ENCODE data around the gene GTSE1. TPM values are rescaled to one million over a fixed set of nuclear protein-coding genes. Genes with fewer than 3 reads are reported as not detected.

Gene GTSE1
- total RNA-seq, 3 donors from 2014 or later, result 0.29 to 0.48 TPM; not detected in 1

DNA sequence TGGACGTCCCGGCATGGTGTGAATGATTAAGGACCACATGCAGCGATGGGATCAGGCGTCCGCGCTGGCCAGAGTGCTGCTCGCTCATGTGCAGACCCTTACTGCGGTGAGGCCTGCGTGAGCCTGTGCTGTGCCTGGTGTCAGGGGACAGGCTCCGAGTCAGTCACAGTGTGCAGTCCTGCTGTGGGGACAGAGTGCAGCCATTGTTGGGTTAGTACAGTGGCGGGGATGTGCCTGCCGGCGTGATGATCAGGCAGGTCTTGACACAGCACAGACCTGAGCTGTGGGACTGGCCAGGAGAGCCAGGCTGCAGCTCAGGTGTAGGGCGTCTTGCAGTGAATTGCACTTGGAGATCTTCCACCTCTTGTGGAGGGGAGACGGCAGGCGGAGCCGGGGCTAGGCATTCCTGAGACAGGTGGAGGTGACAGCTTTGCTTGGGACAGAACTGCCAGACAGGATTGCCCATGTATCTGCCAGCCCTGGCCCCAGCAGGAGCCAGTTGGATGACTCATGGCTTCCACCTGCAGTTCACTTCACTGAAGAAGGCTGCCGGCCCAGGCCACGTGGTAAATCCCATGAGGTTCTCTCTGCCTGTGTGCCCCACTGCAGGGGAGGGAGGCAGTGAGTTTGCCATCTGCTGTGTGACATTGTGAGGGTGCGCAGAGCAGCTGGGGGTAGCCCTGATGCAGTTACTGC, 56.2 kb downstream of the GTSE1 start:
- DNase-seq (ENCODE audit: low spot score in 2 of 2), result peak in 1 of 2 donors; percentile 70
- no peaks in the 10 kb centered on the region for H3K4me1 ChIP-seq
- H3K4me3 ChIP-seq, result no peak overlapping the region
- H3K9me3 ChIP-seq, result no peaks in the 10 kb centered on the region
- no peaks in the 10 kb centered on the region for H3K27me3 ChIP-seq
- no peak overlapping the region for H3K27ac ChIP-seq
- H3K36me3 ChIP-seq, result peaks cover 22% of the 10 kb centered on the region
- TF ChIP-seq, protein P1, sequence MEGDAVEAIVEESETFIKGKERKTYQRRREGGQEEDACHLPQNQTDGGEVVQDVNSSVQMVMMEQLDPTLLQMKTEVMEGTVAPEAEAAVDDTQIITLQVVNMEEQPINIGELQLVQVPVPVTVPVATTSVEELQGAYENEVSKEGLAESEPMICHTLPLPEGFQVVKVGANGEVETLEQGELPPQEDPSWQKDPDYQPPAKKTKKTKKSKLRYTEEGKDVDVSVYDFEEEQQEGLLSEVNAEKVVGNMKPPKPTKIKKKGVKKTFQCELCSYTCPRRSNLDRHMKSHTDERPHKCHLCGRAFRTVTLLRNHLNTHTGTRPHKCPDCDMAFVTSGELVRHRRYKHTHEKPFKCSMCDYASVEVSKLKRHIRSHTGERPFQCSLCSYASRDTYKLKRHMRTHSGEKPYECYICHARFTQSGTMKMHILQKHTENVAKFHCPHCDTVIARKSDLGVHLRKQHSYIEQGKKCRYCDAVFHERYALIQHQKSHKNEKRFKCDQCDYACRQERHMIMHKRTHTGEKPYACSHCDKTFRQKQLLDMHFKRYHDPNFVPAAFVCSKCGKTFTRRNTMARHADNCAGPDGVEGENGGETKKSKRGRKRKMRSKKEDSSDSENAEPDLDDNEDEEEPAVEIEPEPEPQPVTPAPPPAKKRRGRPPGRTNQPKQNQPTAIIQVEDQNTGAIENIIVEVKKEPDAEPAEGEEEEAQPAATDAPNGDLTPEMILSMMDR (IDR thresholded peaks at IDR 0.05), result no peak
- TF ChIP-seq POLR2A (IDR thresholded peaks at IDR 0.05) (no peak), POLR2AphosphoS5 (IDR thresholded peaks at IDR 0.05) (no peak)
- intact Hi-C loops (cut with DNase I; ENCODE audit: low total_unique reads), result loop anchor here (10.0 kb wide), 1 partner anchor 182 kb away; the partner anchor contains the start of gene CELSR1

DNA sequence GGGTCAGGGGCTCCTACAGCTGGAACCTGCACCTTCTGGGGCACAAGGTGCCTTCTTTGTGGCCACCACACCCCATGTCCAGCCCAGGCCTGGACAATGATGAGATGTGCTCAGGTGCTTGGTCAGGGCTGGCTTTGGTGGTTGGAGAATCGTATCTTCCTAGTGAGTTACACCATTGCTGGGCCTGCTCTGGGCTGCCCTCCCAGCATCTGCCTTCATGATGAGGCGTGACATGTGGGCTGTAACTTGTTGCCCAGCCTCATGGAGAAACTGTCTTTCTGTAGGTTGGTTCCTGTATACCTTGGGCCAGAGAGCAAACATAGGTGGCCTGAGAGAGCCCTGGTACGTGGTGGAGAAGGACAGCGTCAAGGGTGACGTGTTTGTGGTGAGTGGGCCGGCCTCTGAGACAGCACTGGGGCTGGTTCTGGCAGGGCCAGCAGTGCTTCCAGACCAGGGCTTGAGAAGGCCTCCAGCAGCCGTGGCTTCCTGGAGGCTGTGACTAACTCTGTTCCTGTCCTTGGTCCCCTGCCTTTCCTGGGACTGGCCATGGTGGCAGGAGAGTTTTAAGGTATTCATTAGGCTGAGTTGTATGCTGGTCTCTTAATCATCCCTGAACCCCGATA, 56.9 kb downstream of the GTSE1 start:
- Histone ChIP-seq H3K36me3 (peaks cover 15% of the 10 kb centered on the region), H3K4me1 (no peaks in the 10 kb centered on the region), H3K27ac (no peak overlapping the region), H3K4me3 (no peak overlapping the region), H3K9me3 (no peaks in the 10 kb centered on the region), H3K27me3 (no peaks in the 10 kb centered on the region)
- TF ChIP-seq, protein P1 (IDR thresholded peaks at IDR 0.05), result no peak
- TF ChIP-seq POLR2A (IDR thresholded peaks at IDR 0.05) (no peak), POLR2AphosphoS5 (IDR thresholded peaks at IDR 0.05) (no peak)
- intact Hi-C loops (cut with DNase I; ENCODE audit: low total_unique reads), result loop anchor here (10.0 kb wide), 1 partner anchor 181 kb away; the partner anchor contains the start of gene CELSR1
- DNase-seq (ENCODE audit: low spot score in 2 of 2), result no peak

- intact Hi-C loops (cut with DNase I; ENCODE audit: low total_unique reads), result loop anchor here (10.0 kb wide), 1 partner anchor 180 kb away; the partner anchor contains the start of gene CELSR1
- H3K4me3 ChIP-seq, result no peak overlapping the region
- peaks cover 15% of the 10 kb centered on the region for H3K36me3 ChIP-seq
- H3K4me1 ChIP-seq, result no peaks in the 10 kb centered on the region
- TF ChIP-seq, protein P1 (IDR thresholded peaks at IDR 0.05), result no peak
- no peak for TF ChIP-seq POLR2AphosphoS5 (IDR thresholded peaks at IDR 0.05)
- no peak for TF ChIP-seq POLR2A (IDR thresholded peaks at IDR 0.05)
- no peak for DNase-seq (ENCODE audit: low spot score in 2 of 2)
- H3K9me3 ChIP-seq, result no peaks in the 10 kb centered on the region
- no peaks in the 10 kb centered on the region for H3K27me3 ChIP-seq
- no peak overlapping the region for H3K27ac ChIP-seq
Measured at GRCh38 chr22:46354176-46354992, 57.7 kb downstream of the GTSE1 start.

DNA sequence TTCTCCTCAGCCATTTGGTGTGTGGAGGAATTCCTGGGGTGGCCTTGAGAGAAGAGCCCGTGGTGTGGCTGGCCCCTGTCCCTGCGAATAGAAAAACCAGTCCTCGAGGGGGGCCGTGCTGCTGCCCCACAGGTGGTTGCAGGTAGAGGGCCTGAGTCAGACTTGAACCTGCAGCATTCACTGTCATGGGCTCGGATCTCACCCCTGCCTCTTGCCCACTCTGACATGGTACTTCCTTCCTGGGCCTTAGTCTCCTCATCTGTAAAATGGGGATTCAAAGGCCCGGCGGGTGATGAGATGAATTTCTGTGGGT, 58.3 kb downstream of the GTSE1 start:
- Histone ChIP-seq H3K27ac (no peak overlapping the region), H3K27me3 (no peaks in the 10 kb centered on the region), H3K4me3 (no peak overlapping the region), H3K4me1 (no peaks in the 10 kb centered on the region), H3K36me3 (peaks cover 15% of the 10 kb centered on the region), H3K9me3 (no peaks in the 10 kb centered on the region)
- intact Hi-C loops (cut with DNase I; ENCODE audit: low total_unique reads), result loop anchor here (10.0 kb wide), 1 partner anchor 180 kb away; the partner anchor contains the start of gene CELSR1
- DNase-seq (ENCODE audit: low spot score in 2 of 2), result no peak
- TF ChIP-seq POLR2A (IDR thresholded peaks at IDR 0.05) (no peak), POLR2AphosphoS5 (IDR thresholded peaks at IDR 0.05) (no peak)
- TF ChIP-seq, protein P1 (IDR thresholded peaks at IDR 0.05), result no peak
